Renal pelvis (tissue), 4 donors: ENCODE measurements around the gene LYVE1. TPM values are rescaled to one million over a fixed set of nuclear protein-coding genes. Genes with fewer than 3 reads are reported as not detected.
"Not testable (repeated sequence)": the region's sequence is repeated elsewhere in the genome, so short reads cannot be mapped to it uniquely, and the experiment has no call there.

Source experiments
- DNase-seq: peaks from one replicate; pipeline ENCODE4 v3.0.0-alpha.2; 2013
- polyA plus RNA-seq, 3 donors: library from polyadenylated mRNA; unstranded; fragments of 120-200 nt; gene quantifications; one replicate each; pipeline ENCODE4 v1.2.1, GENCODE V29; 2013; ENCODE audit not compliant: insufficient read length in 3 of 3

Gene LYVE1
- polyA plus RNA-seq, 3 donors: 57.7 to 75.5 (median 59.9) TPM

DNA sequence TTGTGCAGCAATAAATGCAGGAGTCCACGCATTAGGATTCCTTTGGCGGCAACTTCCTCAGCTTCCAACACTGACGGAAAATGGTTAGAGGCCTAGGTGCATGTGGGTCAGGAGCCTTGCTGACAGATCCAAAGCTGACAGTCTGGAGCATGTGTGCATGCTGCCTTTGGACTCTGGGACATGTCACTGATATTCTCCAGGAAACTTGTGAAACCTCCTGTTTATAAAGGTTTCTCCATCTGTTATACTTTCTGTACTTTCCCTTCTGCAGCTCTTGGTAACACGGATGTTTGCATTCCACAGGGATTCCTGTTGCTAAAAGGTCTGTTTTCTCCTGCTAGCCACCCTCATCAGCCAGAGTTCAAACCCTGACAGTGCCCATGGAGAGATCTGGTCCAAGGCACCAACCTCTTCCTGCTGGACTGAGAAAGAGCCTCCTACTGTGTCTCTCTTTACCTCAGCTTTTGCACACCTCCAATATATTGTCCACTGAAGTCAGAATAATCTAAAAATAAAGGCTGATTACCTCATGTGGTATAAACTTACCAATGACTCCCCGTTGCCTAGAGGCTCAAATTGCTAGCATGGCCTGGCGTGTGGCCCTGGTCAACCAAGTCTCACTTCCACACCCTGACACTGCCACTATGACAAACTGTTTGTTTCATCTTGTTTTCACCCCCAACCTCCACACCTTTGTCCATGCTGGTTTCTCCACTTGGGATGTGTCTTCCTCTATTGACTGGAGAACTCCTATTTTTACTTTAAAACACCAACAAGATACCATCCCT is 31.1 kb upstream of the LYVE1 start:
- DNase-seq: no peak

DNA sequence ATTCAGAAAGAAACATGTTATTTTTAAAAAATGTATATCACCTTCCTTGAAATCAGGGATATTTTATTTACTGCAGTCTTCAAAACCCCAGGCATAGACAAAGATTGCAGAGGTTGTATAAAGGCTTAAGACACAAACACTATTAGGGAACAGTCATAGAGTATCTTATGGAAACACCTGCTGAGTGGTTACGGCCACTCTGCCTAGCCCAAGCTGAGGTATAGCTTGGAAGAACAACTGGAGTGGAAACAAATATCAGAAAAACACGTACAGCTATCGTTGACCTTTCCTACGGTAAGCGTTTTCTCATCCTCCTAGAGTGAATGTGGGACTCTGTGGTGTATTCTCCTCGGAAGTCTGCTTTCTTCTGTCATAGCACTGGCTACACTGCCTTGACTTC is 30.4 kb upstream of the LYVE1 start:
- no peak for DNase-seq

DNA sequence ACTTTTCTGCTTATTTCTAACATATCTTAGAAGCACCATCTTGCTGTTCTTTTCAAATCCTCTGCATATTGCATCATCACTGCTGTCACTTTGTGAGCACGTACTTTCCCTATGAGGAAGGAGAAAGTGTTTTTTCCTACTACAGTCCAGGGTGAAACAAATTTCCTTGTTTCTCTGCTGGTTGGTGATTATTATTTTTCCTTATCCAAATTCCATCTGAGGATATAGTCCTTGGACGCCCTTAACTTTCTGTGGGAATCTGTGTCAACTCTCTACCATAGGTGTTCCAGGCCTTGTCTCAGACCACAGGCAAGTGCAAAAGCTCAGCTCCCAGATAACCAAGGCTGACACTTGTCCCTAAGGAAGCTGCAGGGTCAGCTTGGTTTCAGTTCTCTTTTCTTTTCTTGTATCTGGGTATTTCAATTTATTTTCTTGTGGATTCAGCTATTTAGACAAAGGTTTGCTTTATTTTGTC is 29.4 kb upstream of the LYVE1 start:
- no peak for DNase-seq

DNA sequence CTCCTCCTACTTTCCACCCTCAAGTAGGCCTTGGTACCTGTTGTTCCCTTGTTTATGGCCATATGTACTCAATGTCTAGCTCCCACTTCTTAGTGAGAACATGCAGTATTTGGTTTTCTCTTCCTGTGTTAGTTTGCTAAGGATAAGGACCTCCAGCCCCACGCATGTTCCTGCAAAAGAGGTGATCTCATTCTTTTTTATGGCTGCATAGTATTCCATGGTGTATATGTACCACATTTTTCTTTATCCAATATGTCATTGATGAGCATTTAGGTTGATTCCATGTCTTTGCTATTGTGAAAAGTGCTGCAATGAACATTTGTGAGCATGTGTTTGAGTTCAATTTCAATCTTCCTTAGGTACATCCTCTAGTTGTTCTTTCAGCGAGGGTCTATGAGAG is 27.4 kb upstream of the LYVE1 start:
- not testable (repeated sequence) for DNase-seq

DNA sequence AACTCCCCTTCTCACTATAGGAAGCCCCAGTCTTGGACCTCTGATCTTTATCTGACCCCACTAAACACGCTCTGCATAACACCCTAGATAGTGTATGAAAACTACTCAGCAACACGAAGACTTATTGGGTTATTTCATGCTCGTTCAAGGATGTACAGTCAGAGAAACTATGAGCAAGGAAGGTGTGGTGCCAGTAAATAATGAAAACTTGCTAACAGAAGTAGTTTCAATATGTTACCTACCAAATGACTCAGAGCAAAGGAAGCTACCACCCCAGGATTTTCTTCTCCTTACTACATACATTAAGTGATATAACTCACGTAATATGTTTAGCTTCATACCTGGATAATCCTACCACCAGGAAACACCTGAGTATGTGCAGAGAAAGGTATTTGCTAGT is 25.9 kb upstream of the LYVE1 start:
- no peak for DNase-seq

DNA sequence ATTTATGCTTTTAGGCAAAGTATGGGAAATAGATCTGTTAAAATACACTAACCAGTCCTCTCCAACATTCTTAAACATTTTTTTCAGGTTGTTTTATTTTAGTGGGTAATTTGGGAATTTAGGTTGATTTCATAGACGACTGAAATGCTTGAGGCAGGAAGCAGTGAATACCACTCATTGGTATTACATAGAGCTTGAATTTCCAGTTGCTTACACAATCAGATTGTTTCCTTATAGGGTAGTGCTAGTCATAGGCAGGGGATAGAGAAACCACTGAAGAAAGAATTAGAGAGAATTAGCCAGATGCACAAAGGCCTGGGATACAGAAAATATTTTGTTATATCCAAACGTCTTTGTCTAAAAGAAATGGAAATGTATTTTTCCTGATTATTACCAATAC is 23.9 kb upstream of the LYVE1 start:
- no peak for DNase-seq

DNA sequence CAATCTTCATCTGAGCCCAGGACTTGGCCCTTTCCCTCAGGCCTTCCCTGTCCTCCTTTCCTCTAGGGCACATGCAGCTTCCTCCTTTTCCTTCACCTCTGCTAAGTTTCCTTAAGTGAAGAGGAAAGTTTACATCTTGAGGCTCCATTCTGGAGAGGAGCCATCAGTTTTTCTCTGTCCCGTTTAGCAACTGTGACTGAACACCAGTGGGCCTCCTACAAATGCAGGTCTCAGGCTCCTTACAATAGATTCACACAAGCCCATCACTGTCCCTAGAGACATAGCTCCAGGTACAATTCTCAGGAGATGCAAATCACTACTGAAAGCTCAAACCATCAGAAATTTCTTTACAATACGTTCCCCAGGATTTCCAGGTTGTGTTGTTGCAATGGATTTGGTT is 23.3 kb upstream of the LYVE1 start:
- DNase-seq: no peak

DNA sequence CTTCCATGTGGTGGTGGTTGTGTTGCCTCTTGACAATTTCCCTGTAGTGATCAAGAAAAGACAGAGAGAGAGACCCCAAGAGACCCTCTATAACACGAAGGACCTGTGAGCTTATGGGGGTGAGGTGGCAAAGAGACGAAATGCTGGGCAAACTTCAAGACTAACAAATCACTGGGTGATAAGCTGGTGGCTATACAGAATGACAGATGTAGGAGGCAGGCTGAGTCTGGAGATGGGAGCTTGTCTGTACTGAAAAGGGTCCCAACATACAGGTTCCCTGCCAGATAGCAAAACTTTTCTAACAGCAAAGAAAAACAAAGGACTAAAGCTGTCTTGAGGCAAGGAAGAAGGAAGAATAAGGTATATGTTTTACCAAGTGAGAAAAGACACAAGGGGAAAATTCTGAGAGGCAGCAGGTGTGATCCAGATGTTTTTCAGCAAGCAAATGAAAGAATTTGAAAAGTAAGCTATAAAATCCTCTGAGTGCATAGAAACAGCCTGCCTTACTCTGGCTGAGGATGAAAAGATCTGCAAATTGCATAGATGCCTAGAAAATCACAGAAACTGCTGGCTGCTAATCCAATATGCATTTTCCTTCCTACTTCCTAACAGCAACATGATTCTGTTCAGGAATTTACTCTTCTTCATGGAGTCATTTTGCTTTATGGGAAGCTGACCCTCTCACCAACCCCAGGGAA is 21.9 kb upstream of the LYVE1 start:
- DNase-seq: no peak

DNA sequence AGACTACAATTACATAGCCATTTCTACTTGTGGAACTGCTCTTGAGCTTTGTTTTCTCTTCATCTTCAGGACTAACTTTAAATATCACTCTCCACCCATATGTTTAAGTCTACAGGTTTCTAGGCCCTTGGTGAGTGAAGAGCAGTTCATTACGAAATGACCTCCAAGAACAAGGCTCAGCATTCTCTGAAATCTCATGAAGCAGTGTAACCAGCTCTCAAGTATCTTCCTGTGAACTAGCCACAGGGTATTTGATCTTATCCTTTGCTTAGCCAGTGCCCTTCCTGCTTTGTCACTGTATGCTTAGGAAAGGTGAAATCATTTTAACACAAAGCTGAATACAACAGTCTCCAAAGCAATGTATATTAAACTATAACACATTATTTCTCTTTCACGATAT is 20.4 kb upstream of the LYVE1 start:
- no peak for DNase-seq

DNA sequence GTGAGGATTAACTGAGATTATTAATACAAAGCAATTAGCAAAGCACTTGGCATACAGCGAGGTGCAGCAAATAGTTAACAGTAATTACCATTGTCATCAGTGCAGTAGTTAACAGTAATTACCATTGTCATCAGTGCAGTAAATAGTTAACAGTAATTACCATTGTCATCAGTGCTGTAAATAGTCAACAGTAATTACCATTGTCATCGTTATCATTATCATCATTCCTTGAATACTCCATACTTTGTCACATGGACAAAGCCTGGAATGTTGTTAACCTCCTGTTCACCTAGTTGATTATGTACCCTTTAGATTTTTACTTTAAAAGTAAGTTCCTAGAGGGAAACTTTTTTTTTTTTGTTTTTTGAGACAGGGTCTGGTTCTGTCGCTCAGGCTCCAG is 19.5 kb upstream of the LYVE1 start:
- DNase-seq: no peak

DNA sequence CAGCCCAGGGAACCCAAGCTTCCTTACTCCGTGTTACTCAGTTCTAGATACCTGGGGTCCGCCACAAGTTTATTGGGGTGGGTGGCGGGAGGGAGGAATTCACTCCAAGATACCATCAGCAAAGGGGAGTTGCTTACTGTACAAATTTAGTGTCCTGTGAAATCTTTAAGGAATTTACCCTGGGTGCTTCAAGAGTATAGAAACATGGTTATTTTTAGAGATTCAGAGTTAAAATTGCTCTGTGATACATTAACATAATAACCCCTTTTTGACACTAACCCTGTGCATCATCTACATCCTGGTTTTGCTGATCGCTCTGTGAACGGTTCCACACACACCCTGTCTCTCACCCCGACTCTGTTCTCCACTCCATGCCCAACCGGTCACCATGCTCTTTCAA is 18.9 kb upstream of the LYVE1 start:
- no peak for DNase-seq

DNA sequence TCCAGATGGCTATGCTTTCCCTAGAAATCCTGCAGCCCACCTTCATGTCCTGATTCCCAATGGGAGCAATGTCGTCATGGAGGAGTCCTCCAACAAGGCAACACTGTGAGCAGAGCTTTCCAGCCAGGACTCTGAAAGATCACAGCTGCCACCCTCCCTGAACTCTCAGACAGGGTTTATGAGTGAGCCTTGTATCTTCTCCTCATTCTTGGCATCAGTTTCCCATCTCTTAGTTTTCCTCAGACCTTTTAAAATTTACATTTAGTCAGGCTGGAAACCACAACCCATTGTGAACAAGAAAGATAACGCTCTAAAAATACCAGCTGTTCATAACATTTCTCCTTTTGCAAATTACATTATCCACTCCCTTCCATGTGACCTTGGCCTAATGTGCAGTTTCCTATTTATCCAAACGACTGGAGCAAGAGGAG is 15.6 kb upstream of the LYVE1 start:
- peak; percentile 62 for DNase-seq

DNA sequence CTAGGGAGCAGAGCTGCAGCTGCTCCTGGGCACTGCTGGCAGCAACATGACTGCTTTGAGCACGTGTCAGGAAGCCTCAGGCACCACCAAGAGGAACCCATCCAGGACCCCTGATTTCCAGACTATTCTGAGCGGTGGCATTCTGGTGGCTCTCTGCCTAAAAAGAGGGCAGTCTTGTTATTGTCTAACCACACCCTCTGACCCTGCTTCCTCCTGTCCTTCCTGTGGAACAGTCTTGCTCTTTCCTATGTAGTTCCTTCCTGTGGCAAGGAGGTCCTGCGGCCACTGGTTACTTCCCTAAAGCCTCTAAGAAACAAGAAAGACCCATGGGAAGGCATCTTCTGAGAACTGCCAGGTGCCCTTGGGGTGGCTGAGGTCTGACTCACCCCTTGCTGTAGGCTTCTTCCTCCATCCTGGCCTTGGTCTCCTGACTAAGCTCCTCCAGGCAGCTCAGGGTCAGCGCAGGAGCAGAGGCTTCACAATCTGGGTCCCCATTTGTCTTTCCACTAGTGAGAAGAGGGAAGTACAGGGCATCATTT is 13.1 kb upstream of the LYVE1 start:
- no peak for DNase-seq

DNA sequence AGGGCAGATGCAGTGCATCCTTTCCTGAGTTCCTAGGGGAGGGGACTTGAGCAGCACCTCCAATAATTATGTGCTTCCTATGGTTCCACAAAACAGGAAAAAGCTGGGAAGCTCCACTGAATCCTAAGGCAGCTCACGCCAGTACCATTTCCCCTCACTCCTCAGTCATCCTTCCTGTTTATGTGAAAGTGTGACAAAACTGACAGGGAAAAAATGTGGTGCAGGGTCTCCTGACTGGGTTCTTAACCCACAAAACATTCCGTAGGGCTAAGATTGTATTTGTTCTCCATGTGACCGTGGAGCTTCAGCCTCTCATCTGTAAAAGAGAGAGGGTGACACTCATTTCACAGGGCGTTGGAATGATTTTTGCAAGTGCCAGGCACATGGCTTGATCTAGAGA is 12.2 kb upstream of the LYVE1 start:
- DNase-seq: no peak

DNA sequence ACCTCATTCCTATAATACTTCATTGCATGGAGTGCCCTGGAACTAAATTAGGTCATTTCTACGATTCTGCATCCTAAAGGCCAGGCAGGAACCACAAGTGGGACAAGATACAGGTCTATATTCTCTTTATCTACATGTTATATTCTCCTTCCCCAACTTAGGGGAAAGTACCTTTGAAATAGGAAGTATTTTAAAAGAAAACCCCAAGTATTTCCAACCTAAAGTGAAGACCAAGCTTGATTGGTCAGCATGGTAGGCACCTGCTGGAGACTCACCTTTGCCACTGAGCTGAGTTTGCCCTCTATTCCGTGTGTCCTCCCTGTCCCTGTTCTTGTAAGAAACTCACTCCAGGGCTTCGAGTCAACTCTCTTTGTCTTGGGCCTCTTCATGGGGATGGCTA is 11.2 kb upstream of the LYVE1 start:
- DNase-seq: no peak

DNA sequence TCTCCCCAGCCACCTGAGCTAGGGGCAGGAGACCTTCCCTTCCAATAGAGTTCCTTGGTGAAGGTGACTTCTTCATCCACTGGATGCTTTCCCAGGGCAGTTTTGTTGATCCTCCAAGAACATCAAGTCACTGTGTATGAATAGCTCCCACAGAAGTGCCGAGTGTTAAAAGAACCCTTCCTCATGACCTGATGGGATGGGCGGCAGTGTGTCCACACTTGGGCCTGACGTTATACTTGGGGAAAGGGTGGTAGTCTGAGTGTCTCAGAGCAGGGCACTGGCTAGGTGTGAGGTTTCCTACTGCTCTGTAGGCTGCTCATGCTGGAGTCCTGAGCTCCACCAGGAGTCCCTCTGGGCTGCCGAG is 7.6 kb upstream of the LYVE1 start:
- DNase-seq: no peak

DNA sequence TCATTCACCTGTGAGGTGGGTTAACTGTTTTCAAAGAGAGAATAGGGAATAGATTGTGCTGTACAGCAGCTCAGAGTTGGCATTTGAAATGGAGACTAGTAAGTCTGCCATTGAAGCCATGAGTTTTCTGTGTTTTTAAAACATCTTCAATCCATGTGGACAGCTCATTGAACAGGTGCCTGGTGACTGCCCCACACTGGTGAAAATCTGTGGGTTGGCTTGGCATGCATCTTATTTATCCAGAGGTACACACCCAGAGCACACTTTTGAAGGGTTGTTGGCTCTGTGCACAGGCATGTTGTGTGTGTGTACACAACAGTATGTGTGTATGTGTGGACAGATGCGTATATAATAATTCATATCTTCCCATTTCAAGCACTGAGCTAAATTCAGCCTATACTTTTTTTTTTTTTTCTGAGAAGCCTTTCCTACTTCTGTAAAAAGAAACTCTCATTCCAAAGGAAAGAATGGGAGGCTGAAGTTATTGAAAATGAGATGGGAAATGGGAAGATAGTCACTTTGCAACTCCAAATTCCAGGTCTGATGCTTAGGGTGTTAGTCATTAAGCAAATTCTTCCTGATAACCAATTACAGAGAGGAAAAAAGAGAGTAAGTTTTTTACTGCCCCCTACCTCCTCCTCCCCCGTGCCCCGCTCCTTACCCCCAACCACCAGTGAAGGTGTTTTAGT is 7.0 kb upstream of the LYVE1 start:
- no peak for DNase-seq

DNA sequence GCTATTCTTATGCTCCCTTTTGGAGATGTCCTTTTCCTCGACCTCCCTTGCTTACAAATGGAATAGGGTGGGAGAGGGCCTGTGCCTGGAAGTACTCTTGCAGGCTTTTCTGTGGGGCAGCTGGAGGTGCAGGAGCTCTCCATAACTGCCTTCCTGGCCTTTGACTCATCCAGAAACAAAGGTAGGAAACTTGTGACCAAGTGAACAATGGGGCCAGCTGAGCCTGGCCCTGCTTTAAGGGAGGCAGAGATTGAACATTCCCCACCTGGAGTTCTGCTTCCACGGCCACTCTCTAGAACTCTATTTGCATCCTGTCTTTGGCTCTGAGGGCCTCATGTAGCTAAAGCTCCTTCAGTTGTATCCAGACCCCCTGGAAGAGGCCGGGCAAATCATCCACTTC is 5.1 kb upstream of the LYVE1 start:
- DNase-seq: no peak

DNA sequence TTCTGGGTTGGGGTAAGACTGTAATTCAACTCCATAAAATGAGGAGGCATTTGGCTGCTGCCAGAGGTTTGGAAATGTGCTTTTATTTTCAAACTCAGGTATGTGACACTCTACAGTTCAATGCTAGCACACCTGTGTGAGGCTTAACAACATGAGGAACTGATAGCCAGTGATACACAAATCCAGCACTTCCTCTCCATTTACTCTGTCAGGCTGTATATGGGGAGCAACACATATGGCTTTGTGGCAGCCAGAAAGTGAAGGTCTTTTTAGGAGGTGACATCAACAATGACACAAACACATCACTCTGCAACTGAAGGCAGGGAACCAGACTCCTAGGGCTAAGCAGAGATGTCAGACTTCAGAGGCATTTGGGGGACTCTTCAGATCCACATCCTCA is 4.6 kb upstream of the LYVE1 start:
- DNase-seq: no peak

DNA sequence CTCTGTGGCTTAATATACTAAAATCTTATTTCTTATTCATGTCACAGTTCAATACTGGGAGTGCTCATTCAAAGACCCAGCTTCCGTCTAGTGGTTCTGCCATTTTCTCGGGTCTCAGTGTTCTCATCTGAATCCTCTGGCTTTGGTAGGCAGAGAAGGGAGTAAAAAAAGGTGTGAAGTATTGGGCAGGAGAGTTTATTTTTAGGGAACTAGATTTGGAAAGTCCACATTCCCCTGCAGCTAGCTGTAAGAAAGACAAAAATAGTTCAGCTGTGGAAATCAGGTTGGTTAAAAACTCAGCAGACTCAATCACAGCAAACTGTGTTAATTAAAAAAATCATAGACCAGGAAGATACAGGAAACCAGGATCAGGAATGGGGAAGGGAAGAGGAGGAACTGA is 4.1 kb upstream of the LYVE1 start:
- no peak for DNase-seq

DNA sequence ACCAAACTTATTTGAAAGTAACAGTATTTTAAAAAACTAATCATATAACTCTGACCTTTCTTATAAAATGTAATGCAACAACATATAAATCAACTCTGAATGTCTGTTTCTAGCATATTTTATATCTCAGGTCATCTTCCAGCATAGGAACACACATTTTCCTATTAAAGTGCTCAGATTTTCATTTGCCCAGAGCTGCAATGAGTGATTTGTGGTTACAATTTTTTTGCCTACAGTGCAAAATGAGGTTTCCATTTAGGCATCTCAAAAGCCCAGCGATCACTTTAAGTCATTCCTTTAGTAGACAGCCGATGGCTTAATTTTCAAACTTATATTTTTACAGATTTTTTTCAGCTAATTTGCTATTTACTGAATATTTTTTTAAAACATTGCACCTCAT is 1.0 kb downstream of the LYVE1 start:
- no peak for DNase-seq

DNA sequence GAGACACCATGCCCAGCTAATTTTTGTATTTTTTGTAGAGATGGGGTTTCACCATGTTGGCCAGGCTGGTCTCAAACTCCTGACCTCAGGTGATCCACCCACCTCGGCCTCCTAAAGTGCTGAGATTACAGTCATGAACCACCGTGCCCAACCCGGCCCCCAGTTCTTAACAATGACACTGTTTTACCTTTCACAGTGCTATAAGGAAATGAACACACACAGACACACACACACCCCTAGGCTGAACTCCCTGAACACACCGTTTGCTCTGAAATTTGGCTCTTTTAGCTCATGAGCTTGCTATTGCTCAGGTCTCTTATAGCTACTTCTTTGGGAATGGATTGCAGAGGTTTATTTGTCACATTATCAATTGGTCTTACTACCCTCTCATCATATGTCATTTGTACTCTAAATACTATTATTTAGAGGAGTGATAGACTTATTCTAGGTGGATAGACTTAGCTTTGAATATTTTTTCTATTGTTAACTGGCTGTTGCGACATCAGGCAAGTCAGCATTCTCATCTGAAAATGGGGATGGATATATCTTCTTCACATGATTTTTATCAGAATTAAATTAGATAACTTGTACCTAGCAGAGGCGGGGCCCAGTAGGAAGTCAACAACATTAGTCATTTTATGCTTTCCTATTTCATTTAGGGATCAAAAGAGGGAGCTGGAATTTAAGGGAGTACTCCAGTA is 2.1 kb downstream of the LYVE1 start:
- DNase-seq: no peak
